ENCODE measurements around the gene NAGLU.

- TF ChIP-seq POLR2AphosphoS5 (IDR thresholded peaks at IDR 0.05; ENCODE audit: low read depth, low read length) (no peak), REST (IDR thresholded peaks at IDR 0.05; ENCODE audit: insufficient read depth in 1 of 2, low read depth in 2 of 2, low read length in 2 of 2) (no peak), TAF1 (IDR thresholded peaks at IDR 0.05; ENCODE audit: borderline replicate concordance, insufficient read depth, low read length) (no peak), SIN3A (IDR thresholded peaks at IDR 0.05; ENCODE audit: borderline replicate concordance, insufficient read depth, low read length) (no peak), FOXP2 (optimal IDR thresholded peaks at IDR 0.05; ENCODE audit: borderline replicate concordance, extremely low read depth, extremely low read length, insufficient read depth) (no peak)
These were observed 27.9 kb downstream of the NAGLU start for GRCh38 chr17:42563950-42564349.

Data from PFSK-1 (cell line).